ENCODE results near the gene PLA2G10.
A peak's percentile ranks its signal among the peaks of the same experiment; 100 is the strongest.
"Not testable (repeated sequence)": the region's sequence is repeated elsewhere in the genome, so short reads cannot be mapped to it uniquely, and the experiment has no call there.

The PLA2G10 gene

DNA sequence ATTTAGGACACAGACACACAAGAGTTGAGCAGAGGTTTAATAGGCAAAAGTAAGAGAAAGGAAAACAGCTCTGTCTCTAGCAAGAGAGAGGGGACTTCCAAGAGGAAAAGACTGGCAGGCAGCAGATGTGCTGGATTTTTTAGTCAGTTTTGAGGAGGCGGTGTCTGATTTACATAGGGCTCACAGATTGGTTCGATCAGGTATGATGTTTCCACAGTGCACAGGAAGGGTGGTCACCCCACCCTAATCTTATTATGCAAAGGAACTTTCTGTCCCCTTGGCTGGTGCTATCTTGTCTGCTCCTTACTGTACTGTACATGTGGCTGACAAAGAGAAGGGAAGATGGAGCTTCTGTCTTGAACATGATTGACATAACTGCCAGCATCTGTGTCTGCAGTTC is 36.0 kb downstream of the PLA2G10 start:
- no peak for DNase-seq

GRCh38 chr16:14652726-14653125 is 41.4 kb downstream of the PLA2G10 start:
- no peak for DNase-seq

DNA sequence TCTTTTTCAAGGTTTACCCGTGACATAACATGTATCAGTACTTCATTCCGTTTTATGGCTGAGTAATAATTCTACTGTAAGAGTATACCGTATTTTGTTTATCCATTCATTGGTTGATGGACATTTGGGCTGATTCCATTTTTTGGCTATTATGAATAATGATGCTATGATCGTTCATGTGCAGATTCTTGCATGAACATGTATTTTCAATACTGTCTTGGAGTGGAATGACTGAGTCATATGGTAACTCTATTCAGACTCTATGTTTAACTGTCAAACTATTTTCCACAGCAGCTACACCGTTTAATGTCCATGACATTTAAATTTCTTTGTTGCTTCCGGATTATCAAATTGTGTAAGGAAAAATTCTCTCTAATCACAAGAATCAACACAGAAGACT is 43.5 kb downstream of the PLA2G10 start:
- DNase-seq: no peak

GRCh38 chr16:14649816-14650215 is 44.3 kb downstream of the PLA2G10 start:
- no peak for DNase-seq

DNA sequence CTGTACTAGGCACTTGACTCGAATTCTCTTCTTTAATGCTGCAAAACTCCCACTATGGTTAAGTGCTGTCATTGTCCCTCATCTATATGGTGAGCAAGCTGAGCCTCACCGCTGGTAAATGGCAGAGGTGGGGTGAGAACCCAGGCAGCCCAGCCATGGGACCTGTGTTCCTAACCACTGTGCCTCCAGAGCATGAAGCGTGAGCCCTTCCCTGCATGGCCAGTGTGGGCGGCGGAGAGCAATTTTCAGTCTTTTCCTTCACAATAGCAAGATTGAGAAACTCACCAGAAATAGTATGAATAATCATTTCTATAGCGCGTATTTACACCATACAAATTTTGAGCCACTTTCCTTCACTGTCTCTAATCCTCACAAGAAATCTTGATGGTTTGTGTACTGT is 52.2 kb downstream of the PLA2G10 start:
- DNase-seq: no peak

- no peak for DNase-seq
These were observed 52.9 kb downstream of the PLA2G10 start for GRCh38 chr16:14641206-14641605.

DNA sequence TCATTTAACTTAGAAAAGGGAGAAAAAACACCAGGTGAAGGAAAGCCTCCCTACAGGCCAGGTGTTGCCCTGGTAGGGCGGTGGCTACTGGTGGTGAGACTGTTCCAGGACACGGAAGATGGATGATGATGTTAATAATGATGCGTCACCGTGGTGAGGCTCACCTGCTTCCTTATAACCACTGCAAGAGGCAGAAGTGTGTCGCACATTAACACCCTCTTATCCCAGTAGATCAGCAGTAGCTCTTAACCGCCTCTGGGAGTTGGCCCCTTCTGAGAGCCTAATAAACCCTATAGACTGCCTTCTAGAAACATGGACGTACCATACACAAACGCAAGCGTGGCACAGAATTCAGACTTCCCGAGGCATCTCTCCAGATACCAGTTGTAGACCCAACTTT is 53.6 kb downstream of the PLA2G10 start:
- DNase-seq: no peak

DNA sequence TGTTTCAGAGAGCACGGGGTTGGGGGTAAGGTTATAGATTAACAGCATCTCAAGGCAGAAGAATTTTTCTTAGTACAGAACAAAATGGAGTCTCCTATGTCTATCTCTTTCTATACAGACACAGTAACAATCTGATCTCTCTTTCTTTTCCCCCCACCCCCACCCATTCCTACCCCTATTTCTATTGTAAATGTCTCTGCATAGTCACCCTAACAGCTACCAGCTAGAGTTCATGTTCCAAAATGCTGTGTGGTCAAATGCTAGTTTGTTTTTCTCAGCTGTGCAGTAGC is 57.2 kb downstream of the PLA2G10 start:
- DNase-seq: not testable (repeated sequence)

DNA sequence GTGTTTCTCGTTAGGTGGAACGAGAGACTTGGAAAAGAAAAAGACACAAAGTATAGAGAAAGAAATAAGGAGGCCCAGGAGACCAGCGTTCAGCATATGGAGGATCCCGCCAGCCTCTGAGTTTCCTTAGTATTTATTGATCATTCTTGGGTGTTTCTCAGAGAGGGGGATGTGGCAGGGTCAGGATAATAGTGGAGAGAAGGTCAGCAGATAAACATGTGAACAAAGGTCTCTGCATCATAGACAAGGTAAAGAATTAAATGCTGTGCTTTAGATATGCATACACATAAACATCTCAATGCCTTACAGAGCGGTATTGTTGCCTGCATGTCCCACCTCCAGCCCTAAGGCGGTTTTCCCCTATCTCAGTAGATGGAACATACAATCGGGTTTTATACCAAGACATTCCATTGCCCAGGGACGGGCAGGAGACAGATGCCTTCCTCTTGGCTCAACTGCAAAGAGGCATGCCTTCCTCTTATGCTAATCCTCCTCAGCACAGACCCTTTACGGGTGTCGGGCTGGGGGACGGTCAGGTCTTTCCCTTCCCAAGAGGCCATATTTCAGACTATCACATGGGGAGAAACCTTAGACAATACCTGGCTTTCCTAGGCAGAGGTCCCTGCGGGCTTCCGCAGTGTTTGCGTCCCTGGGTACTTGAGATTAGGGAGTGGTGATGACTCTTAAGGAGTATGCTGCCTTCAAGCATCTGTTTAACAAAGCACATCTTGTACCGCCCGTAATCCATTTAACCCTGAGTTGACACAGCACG is 57.7 kb downstream of the PLA2G10 start:
- not testable (repeated sequence) for DNase-seq

GRCh38 chr16:14635395-14636165 is 58.5 kb downstream of the PLA2G10 start:
- DNase-seq: no peak

GRCh38 chr16:14634389-14634725 is 59.8 kb downstream of the PLA2G10 start:
- DNase-seq: no peak

- DNase-seq: peak; percentile 99
These were observed 61.2 kb downstream of the PLA2G10 start, which contains the start of gene BFAR for GRCh38 chr16:14632693-14633569. TSS of gene BFAR (plus strand) at chr16:14632951. CDS start at chr16:14644347, 11,396 bp downstream.

GRCh38 chr16:14630620-14631330 is 63.3 kb downstream of the PLA2G10 start:
- not testable (repeated sequence) for DNase-seq

DNA sequence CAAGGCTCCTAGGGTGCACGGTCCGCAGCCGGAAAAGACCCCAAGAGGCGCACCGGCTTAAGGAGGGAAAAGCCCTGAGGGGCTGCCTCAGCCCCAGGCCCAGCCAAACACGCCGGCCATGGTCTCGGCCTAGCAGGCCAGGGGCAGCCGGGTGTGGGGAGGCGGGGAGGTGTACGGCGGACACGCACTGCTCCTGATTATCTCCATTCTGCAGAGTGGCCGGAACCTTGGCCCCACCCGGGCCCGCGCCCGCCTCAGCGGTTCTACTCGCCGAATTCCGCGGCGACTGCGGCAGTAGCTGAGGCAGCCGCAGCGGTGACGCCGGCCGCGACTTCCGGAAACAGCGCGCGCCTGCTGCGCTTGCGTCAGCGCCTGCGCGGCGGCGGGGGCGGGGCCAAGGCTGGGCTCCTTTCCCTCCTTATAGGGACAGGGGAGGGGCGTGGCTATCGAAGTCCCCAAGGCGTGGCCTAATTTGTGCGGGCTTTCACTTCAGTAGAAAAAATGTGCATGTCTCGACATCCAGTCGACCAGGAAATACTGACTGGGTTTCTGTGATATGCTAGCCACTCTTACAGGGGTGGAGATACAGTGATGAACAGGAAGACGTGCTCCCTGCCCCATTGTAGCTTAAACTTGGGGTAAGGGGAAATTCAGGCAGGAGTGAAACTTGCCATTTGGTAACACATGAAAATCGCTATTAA is 64.0 kb downstream of the PLA2G10 start, which contains the start of gene PARN:
PARN (minus strand) TSS at position 342 of the 701 bp plus-strand sequence; CDS start at position 207, 135 bp downstream.
- DNase-seq: peak; percentile 98

- DNase-seq: no peak
These were observed 64.5 kb downstream of the PLA2G10 start for GRCh38 chr16:14629612-14629918.

- no peak for DNase-seq
These were observed 65.1 kb downstream of the PLA2G10 start for GRCh38 chr16:14628806-14629611.

DNA sequence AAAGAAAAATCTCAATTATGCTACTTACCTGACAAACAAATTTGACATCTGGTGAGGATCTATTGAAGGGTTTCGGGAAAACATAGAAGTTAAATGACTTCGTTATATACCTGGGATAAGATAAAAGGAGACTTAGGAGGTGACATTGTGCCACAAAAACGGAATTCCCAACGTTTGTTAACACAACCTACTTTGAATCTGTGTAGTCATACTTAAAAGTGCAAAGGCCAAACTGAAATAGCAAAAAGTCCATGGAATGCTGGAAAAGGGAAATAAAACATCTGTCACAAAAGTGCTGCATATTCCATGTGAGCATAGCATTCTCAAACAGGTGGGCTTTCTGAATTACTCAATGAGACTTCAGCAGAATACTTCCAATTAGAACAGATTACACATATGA is 67.0 kb downstream of the PLA2G10 start:
- no peak for DNase-seq

Data from activated CD4-positive, alpha-beta T cell treated with anti-CD3 and anti-CD28 coated beads, Interleukin-2, amount 50 U/mL, for 1 hour (primary cell).